GM12875 (cell line): ENCODE measurements around the gene FFAR3.
A peak's percentile ranks its signal among the peaks of the same experiment; 100 is the strongest.

ENCODE experiments used
- H3K4me3 ChIP-seq: one replicate; pipeline ENCODE4 v1.5.1; 2011; ENCODE audit warnings: low read depth, low read length, control low read depth
- CTCF ChIP-seq: IDR thresholded peaks from 2 replicates; pipeline ENCODE4 v1.5.1; 2011; ENCODE audit warnings: low read depth, mild to moderate bottlenecking, control low read depth, inconsistent platforms, low read length, moderate library complexity, borderline replicate concordance; ENCODE audit not compliant: insufficient read depth

FFAR3 gene

GRCh38 chr19:35329323-35329722 lies 28.9 kb upstream of the FFAR3 start:
- peak overlapping the region; percentile 98 for H3K4me3 ChIP-seq
- no peak for TF ChIP-seq CTCF

GRCh38 chr19:35330475-35330874 lies 27.8 kb upstream of the FFAR3 start:
- no peak for TF ChIP-seq CTCF
- H3K4me3 ChIP-seq = peak overlapping the region; percentile 98

- TF ChIP-seq CTCF = no peak
- H3K4me3 ChIP-seq = peak overlapping the region; percentile 98
These were observed 26.6 kb upstream of the FFAR3 start for GRCh38 chr19:35331551-35332214.

- no peak for TF ChIP-seq CTCF
- peak overlapping the region; percentile 98 for H3K4me3 ChIP-seq
These were observed 25.4 kb upstream of the FFAR3 start for GRCh38 chr19:35332817-35333216.

- TF ChIP-seq CTCF = no peak
- peak overlapping the region; percentile 98 for H3K4me3 ChIP-seq
These were observed 24.0 kb upstream of the FFAR3 start for GRCh38 chr19:35334144-35334753.

- no peak for TF ChIP-seq CTCF
These were observed 21.9 kb upstream of the FFAR3 start for GRCh38 chr19:35336166-35336955.

More at GRCh38 chr19:35336166-35336955, 21.9 kb upstream of the FFAR3 start:
- no peak overlapping the region for H3K4me3 ChIP-seq
